ENCODE results near the gene DNAH6.

Gene DNAH6

GRCh38 chr2:84537251-84537650 lies 21.0 kb downstream of the DNAH6 start:
- no peak for TF ChIP-seq GATA3 (IDR thresholded peaks at IDR 0.05; ENCODE audit: low read depth, low read length)
- no peak for TF ChIP-seq GATA2 (IDR thresholded peaks at IDR 0.05; ENCODE audit: low read depth, low read length)

GRCh38 chr2:84539729-84540128 lies 23.4 kb downstream of the DNAH6 start:
- TF ChIP-seq GATA3 (IDR thresholded peaks at IDR 0.05; ENCODE audit: low read depth, low read length) (no peak), GATA2 (IDR thresholded peaks at IDR 0.05; ENCODE audit: low read depth, low read length) (no peak)

DNA sequence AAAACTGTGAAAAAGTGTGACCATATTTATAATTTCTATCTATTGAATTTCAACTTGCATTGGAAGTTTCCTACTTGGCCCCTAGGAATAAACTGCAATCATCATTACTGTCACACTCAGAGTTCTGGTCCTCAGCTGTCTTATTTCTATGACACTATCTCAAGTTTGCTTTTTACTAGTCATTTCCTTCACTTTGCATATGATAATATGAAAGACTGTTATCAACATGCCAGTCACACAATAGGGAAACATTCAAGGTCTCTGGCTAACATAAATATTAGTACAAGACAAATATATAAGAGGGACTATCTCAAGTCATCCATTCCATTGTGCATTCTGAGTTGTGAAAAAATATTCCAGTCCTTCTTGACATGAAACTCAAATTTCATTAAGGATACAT lies 28.7 kb downstream of the DNAH6 start:
- TF ChIP-seq GATA3 (IDR thresholded peaks at IDR 0.05; ENCODE audit: low read depth, low read length) (no peak), GATA2 (IDR thresholded peaks at IDR 0.05; ENCODE audit: low read depth, low read length) (no peak)

DNA sequence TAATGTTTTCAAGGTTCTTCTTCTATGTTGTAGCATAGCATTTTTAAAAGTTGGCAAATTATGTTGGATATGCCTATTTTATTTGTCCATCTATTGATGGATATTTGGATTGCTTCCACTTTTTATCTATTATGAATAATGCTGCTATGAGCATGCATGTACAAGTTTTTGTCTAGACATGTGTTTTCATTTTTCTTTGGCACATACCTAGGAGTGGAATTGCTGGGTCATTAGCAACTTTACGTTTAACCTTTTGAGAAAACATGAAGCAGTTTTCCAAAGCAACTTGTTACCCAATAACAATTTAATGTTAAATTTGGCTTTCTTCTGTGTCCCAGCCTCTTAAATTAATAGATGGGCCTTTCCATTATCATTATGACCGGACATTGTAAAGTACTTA lies 30.3 kb downstream of the DNAH6 start:
- TF ChIP-seq GATA3 (IDR thresholded peaks at IDR 0.05; ENCODE audit: low read depth, low read length) = no peak
- no peak for TF ChIP-seq GATA2 (IDR thresholded peaks at IDR 0.05; ENCODE audit: low read depth, low read length)

- TF ChIP-seq GATA3 (IDR thresholded peaks at IDR 0.05; ENCODE audit: low read depth, low read length) = no peak
- TF ChIP-seq GATA2 (IDR thresholded peaks at IDR 0.05; ENCODE audit: low read depth, low read length) = no peak
Measured at GRCh38 chr2:84548303-84548702, 32.0 kb downstream of the DNAH6 start.

GRCh38 chr2:84550916-84551315 lies 34.6 kb downstream of the DNAH6 start:
- no peak for TF ChIP-seq GATA3 (IDR thresholded peaks at IDR 0.05; ENCODE audit: low read depth, low read length)
- TF ChIP-seq GATA2 (IDR thresholded peaks at IDR 0.05; ENCODE audit: low read depth, low read length) = no peak

GRCh38 chr2:84556190-84556589 lies 39.9 kb downstream of the DNAH6 start:
- TF ChIP-seq GATA3 (IDR thresholded peaks at IDR 0.05; ENCODE audit: low read depth, low read length) = no peak
- TF ChIP-seq GATA2 (IDR thresholded peaks at IDR 0.05; ENCODE audit: low read depth, low read length) = no peak

DNA sequence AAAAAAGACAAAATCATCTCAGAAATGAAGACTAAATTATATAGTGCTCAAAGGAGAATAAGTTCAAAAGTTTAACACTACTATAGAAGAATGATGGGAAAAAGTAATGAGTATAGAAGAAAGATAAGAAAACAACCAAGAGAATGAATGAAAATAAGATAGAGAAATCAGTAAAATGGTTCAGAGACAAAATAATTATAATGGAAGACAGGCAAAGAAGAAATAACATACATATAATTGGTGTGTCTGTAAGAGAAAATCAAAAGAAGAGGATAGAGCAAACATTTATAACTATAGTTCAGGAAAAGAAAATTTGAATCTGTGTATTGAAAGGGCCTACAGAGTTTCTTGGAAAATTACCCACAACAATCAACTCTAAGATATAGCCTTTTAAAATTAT lies 43.5 kb downstream of the DNAH6 start:
- TF ChIP-seq GATA2 (IDR thresholded peaks at IDR 0.05; ENCODE audit: low read depth, low read length) (no peak), GATA3 (IDR thresholded peaks at IDR 0.05; ENCODE audit: low read depth, low read length) (no peak)

GRCh38 chr2:84579661-84580060 lies 63.4 kb downstream of the DNAH6 start:
- TF ChIP-seq GATA2 (IDR thresholded peaks at IDR 0.05; ENCODE audit: low read depth, low read length) (no peak), GATA3 (IDR thresholded peaks at IDR 0.05; ENCODE audit: low read depth, low read length) (no peak)

- TF ChIP-seq GATA2 (IDR thresholded peaks at IDR 0.05; ENCODE audit: low read depth, low read length) = no peak
Measured at GRCh38 chr2:84603911-84604310, 87.6 kb downstream of the DNAH6 start.

DNA sequence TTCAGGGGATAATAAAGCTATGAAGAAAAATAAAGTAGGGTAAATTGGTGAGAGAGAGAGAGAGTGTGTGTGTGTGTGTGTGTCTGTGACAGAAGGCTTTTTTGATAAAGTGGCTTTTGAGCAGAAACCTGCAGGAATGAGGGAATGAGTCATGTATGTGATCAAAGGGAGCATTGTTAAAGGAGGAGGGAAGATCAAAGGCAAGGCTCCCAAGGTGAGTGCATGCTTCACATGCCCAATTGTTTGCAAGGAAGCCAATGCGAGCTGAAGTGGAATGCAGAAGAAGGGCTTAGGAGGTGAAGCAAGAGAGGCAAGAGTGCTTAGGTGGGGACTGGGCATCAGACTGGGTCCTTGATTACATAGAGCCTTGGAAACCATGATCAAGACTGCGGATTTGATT lies 96.8 kb downstream of the DNAH6 start:
- no peak for TF ChIP-seq GATA2 (IDR thresholded peaks at IDR 0.05; ENCODE audit: low read depth, low read length)
- TF ChIP-seq GATA3 (IDR thresholded peaks at IDR 0.05; ENCODE audit: low read depth, low read length) = no peak

GRCh38 chr2:84619794-84620371 lies 103.6 kb downstream of the DNAH6 start:
- TF ChIP-seq GATA2 (IDR thresholded peaks at IDR 0.05; ENCODE audit: low read depth, low read length) = no peak
- no peak for TF ChIP-seq GATA3 (IDR thresholded peaks at IDR 0.05; ENCODE audit: low read depth, low read length)

DNA sequence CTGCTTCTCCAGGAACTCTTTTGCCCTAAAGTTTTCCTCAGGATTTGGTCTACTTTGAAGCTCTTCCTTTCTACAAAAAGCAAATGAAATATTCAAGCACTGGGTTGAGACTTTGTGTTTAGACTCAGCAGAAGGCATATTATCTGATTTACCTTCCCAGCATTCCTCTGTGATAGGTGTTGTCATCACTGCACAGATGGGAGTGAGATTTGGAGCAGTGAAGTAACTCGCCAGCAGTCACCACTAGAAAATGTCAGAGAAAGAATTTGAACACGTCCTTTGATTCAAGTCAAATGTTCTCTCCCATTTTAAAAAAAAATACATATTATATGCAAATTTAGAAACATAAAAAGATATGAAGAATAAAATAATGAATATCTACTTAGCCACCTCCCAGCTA lies 112.2 kb downstream of the DNAH6 start:
- TF ChIP-seq GATA3 (IDR thresholded peaks at IDR 0.05; ENCODE audit: low read depth, low read length) = no peak
- TF ChIP-seq GATA2 (IDR thresholded peaks at IDR 0.05; ENCODE audit: low read depth, low read length) = no peak

DNA sequence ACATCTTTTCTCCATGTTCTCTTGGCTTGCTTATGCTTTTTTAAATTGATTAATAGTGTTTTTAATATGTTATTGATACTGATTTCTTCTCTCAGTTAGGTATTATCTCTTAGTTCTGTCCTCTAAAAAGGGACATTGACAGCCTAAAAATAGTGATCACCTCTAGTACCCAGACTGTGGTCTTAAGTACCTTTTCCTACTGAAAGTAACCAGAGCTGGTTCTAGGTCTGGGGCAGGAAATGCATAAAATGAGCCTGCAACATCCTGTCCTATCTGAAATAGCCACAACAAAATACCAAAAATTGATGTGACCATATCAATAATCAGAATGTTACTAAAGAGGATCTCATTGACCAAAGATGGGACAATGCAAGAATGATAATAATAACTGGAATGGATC lies 113.3 kb downstream of the DNAH6 start:
- TF ChIP-seq GATA2 (IDR thresholded peaks at IDR 0.05; ENCODE audit: low read depth, low read length) = no peak
- no peak for TF ChIP-seq GATA3 (IDR thresholded peaks at IDR 0.05; ENCODE audit: low read depth, low read length)

DNA sequence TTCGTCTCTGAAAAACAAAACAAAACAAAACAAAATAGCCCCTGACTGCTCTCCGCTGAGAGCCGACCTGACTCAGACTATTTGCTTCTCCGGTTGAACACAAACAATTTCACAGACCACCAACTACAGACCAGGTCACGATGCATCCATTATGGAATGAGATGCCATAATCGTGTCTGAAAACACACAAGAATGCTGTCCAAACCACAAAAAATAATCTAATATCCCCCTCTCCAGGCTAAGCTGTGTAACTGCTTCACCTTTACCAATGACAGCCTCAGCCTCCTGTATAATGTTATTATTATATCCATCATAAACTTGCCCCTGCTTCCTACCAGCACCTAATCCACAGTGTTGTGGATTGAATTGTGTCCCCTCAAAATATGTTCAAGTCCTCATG lies 114.7 kb downstream of the DNAH6 start:
- TF ChIP-seq GATA2 (IDR thresholded peaks at IDR 0.05; ENCODE audit: low read depth, low read length) (no peak), GATA3 (IDR thresholded peaks at IDR 0.05; ENCODE audit: low read depth, low read length) (no peak)

GRCh38 chr2:84631985-84632384 lies 115.7 kb downstream of the DNAH6 start:
- TF ChIP-seq GATA3 (IDR thresholded peaks at IDR 0.05; ENCODE audit: low read depth, low read length) (no peak), GATA2 (IDR thresholded peaks at IDR 0.05; ENCODE audit: low read depth, low read length) (no peak)

Data from SH-SY5Y (cell line).